Neural cell (in vitro differentiated cells): ENCODE data around the gene PODXL2. TPM values are rescaled to one million over a fixed set of nuclear protein-coding genes. Genes with fewer than 3 reads are reported as not detected.

Experiments
- H2AFZ ChIP-seq: fragments of 200-600, 300-800 bp; sonication (generic), shearing (Covaris generic); 2 replicates; pipeline ENCODE4 v1.6.0; 2014; ENCODE audit warnings: low read depth, mild to moderate bottlenecking, antibody characterized with exemption, low read length, moderate library complexity
- H3F3A ChIP-seq: fragments of 200-600 bp; shearing (Covaris generic); 2 replicates; pipeline ENCODE4 v1.6.1; 2016; ENCODE audit warnings: mild to moderate bottlenecking, moderate library complexity, mixed read lengths, antibody characterized with exemption, low read length; ENCODE audit not compliant: insufficient read depth, poor library complexity, severe bottlenecking
- H3K27ac ChIP-seq: fragments of 200-600, 300-800 bp; sonication (generic), shearing (Covaris generic); 2 replicates; pipeline ENCODE4 v1.5.1; 2014; ENCODE audit warnings: mild to moderate bottlenecking, low read length, moderate library complexity
- H3K27me3 ChIP-seq: fragments of 300-800, 200-600 bp; sonication (generic), shearing (Covaris generic); 2 replicates; pipeline ENCODE4 v1.6.0; 2014; ENCODE audit warnings: mild to moderate bottlenecking, low read depth, low read length, moderate library complexity; ENCODE audit not compliant: insufficient read depth
- H3K36me3 ChIP-seq: fragments of 300-800, 200-600 bp; sonication (generic), shearing (Covaris generic); 2 replicates; pipeline ENCODE4 v1.5.1; 2014; ENCODE audit warnings: mild to moderate bottlenecking, antibody characterized with exemption, low read length, moderate library complexity; ENCODE audit not compliant: insufficient read depth
- H3K4me2 ChIP-seq: fragments of 300-800, 200-600 bp; sonication (generic), shearing (Covaris generic); 2 replicates; pipeline ENCODE4 v1.6.0; 2014; ENCODE audit warnings: mild to moderate bottlenecking, low read length
- H3K4me3 ChIP-seq: fragments of 300-800, 200-600 bp; sonication (generic), shearing (Covaris generic); 2 replicates; pipeline ENCODE4 v1.5.1; 2014; ENCODE audit warnings: mild to moderate bottlenecking, low read length, moderate library complexity
- H3K79me2 ChIP-seq: fragments of 200-600 bp; shearing (Covaris generic); replicated peaks from 2 replicates; pipeline ENCODE4 v1.6.0; 2014; ENCODE audit warnings: mild to moderate bottlenecking, low read length, moderate library complexity; ENCODE audit not compliant: insufficient read depth
- H3K9ac ChIP-seq: fragments of 300-800, 200-600 bp; sonication (generic), shearing (Covaris generic); 2 replicates; pipeline ENCODE4 v1.6.1; 2016; ENCODE audit warnings: mild to moderate bottlenecking, low read length, mixed read lengths
- H3K9me2 ChIP-seq: fragments of 200-600 bp; shearing (Covaris generic); 2 replicates; pipeline ENCODE4 v1.6.1; 2016; ENCODE audit warnings: mild to moderate bottlenecking, low read length, mixed read lengths; ENCODE audit not compliant: insufficient read depth
- H3K9me3 ChIP-seq: fragments of 200-600, 300-800 bp; sonication (generic), shearing (Covaris generic); 2 replicates; pipeline ENCODE4 v1.6.1; 2016; ENCODE audit warnings: mild to moderate bottlenecking, mixed run types, low read length, moderate library complexity, mixed read lengths
- H4K20me1 ChIP-seq: fragments of 200-600 bp; shearing (Covaris generic); 2 replicates; pipeline ENCODE4 v1.6.1; 2016; ENCODE audit warnings: mild to moderate bottlenecking, mixed run types; ENCODE audit not compliant: insufficient read depth
- EP300 ChIP-seq: fragments of 450-650 bp; conservative IDR thresholded peaks from 2 replicates; pipeline ENCODE4 v1.6.1; 2014; ENCODE audit warnings: antibody characterized with exemption, mild to moderate bottlenecking, moderate library complexity; ENCODE audit not compliant: poor library complexity, severe bottlenecking
- EZH2 ChIP-seq: fragments of 200-600, 300-800 bp; shearing (Covaris generic), sonication (generic); IDR thresholded peaks from 2 replicates; pipeline ENCODE4 v1.6.1; 2014; ENCODE audit warnings: antibody characterized with exemption, low read length, borderline replicate concordance, mild to moderate bottlenecking; ENCODE audit not compliant: insufficient read depth, poor library complexity, severe bottlenecking
- MXI1 ChIP-seq: fragments of 450-650 bp; conservative IDR thresholded peaks from 2 replicates; pipeline ENCODE4 v1.6.1; 2014; ENCODE audit warnings: antibody characterized with exemption, mild to moderate bottlenecking; ENCODE audit not compliant: poor library complexity, severe bottlenecking
- POLR2AphosphoS5 ChIP-seq: IDR thresholded peaks from 2 replicates; pipeline ENCODE4 v1.6.1; 2012
- RAD21 ChIP-seq: fragments of 450-650 bp; conservative IDR thresholded peaks from 2 replicates; pipeline ENCODE4 v1.6.1; 2014; ENCODE audit warnings: antibody characterized with exemption, mild to moderate bottlenecking, moderate library complexity
- SMC3 ChIP-seq: fragments of 450-650 bp; conservative IDR thresholded peaks from 2 replicates; pipeline ENCODE4 v1.6.1; 2014; ENCODE audit warnings: antibody characterized with exemption, mild to moderate bottlenecking, moderate library complexity; ENCODE audit not compliant: poor library complexity
- TAF1 ChIP-seq: IDR thresholded peaks from 2 replicates; pipeline ENCODE4 v1.6.1; 2012; ENCODE audit warnings: low read depth
- polyA plus RNA-seq: library from polyadenylated mRNA; depleted of rRNA; stranded (reverse); fragments of >200 nt; gene quantifications from 2 replicates; pipeline ENCODE4 v1.2.3, GENCODE V29; 2014
- TF ChIP-seq, protein P1 (sequence below): fragments of 450-650 bp; IDR thresholded peaks from 2 replicates; pipeline ENCODE4 v1.5.1; 2014; ENCODE audit warnings: antibody characterized with exemption, mild to moderate bottlenecking, moderate library complexity; ENCODE audit not compliant: poor library complexity, severe bottlenecking
- TF ChIP-seq, protein P2 (sequence below): IDR thresholded peaks from 2 replicates; pipeline ENCODE4 v1.6.1; 2012; ENCODE audit warnings: borderline replicate concordance

The PODXL2 gene
- polyA plus RNA-seq, 1 donor from 2014 or later: 266 TPM

DNA sequence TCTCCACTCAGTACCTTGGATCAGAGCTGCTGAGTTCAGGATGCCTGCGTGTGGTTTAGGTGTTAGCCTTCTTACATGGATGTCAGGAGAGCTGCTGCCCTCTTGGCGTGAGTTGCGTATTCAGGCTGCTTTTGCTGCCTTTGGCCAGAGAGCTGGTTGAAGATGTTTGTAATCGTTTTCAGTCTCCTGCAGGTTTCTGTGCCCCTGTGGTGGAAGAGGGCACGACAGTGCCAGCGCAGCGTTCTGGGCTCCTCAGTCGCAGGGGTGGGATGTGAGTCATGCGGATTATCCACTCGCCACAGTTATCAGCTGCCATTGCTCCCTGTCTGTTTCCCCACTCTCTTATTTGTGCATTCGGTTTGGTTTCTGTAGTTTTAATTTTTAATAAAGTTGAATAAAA, 7.0 kb upstream of the PODXL2 start:
- Histone ChIP-seq H3K4me3 (no peak overlapping the region), H3K27me3 (no peaks in the 10 kb centered on the region), H3K4me2 (no peak overlapping the region), H3K36me3 (no peaks in the 10 kb centered on the region), H3K79me2 (no peaks in the 10 kb centered on the region), H4K20me1 (no peaks in the 10 kb centered on the region), H2AFZ (no peak overlapping the region), H3F3A (no peaks in the 10 kb centered on the region), H3K9ac (no peak overlapping the region), H3K9me3 (no peaks in the 10 kb centered on the region), H3K27ac (no peak overlapping the region), H3K9me2 (no peaks in the 10 kb centered on the region)
- TF ChIP-seq, protein P1, sequence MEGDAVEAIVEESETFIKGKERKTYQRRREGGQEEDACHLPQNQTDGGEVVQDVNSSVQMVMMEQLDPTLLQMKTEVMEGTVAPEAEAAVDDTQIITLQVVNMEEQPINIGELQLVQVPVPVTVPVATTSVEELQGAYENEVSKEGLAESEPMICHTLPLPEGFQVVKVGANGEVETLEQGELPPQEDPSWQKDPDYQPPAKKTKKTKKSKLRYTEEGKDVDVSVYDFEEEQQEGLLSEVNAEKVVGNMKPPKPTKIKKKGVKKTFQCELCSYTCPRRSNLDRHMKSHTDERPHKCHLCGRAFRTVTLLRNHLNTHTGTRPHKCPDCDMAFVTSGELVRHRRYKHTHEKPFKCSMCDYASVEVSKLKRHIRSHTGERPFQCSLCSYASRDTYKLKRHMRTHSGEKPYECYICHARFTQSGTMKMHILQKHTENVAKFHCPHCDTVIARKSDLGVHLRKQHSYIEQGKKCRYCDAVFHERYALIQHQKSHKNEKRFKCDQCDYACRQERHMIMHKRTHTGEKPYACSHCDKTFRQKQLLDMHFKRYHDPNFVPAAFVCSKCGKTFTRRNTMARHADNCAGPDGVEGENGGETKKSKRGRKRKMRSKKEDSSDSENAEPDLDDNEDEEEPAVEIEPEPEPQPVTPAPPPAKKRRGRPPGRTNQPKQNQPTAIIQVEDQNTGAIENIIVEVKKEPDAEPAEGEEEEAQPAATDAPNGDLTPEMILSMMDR: no peak
- no peak for TF ChIP-seq EZH2
- TF ChIP-seq SMC3: no peak
- no peak for TF ChIP-seq EP300
- no peak for TF ChIP-seq RAD21
- no peak for TF ChIP-seq TAF1
- TF ChIP-seq MXI1: no peak
- no peak for TF ChIP-seq POLR2AphosphoS5
- TF ChIP-seq, protein P2, sequence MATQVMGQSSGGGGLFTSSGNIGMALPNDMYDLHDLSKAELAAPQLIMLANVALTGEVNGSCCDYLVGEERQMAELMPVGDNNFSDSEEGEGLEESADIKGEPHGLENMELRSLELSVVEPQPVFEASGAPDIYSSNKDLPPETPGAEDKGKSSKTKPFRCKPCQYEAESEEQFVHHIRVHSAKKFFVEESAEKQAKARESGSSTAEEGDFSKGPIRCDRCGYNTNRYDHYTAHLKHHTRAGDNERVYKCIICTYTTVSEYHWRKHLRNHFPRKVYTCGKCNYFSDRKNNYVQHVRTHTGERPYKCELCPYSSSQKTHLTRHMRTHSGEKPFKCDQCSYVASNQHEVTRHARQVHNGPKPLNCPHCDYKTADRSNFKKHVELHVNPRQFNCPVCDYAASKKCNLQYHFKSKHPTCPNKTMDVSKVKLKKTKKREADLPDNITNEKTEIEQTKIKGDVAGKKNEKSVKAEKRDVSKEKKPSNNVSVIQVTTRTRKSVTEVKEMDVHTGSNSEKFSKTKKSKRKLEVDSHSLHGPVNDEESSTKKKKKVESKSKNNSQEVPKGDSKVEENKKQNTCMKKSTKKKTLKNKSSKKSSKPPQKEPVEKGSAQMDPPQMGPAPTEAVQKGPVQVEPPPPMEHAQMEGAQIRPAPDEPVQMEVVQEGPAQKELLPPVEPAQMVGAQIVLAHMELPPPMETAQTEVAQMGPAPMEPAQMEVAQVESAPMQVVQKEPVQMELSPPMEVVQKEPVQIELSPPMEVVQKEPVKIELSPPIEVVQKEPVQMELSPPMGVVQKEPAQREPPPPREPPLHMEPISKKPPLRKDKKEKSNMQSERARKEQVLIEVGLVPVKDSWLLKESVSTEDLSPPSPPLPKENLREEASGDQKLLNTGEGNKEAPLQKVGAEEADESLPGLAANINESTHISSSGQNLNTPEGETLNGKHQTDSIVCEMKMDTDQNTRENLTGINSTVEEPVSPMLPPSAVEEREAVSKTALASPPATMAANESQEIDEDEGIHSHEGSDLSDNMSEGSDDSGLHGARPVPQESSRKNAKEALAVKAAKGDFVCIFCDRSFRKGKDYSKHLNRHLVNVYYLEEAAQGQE: no peak

DNA sequence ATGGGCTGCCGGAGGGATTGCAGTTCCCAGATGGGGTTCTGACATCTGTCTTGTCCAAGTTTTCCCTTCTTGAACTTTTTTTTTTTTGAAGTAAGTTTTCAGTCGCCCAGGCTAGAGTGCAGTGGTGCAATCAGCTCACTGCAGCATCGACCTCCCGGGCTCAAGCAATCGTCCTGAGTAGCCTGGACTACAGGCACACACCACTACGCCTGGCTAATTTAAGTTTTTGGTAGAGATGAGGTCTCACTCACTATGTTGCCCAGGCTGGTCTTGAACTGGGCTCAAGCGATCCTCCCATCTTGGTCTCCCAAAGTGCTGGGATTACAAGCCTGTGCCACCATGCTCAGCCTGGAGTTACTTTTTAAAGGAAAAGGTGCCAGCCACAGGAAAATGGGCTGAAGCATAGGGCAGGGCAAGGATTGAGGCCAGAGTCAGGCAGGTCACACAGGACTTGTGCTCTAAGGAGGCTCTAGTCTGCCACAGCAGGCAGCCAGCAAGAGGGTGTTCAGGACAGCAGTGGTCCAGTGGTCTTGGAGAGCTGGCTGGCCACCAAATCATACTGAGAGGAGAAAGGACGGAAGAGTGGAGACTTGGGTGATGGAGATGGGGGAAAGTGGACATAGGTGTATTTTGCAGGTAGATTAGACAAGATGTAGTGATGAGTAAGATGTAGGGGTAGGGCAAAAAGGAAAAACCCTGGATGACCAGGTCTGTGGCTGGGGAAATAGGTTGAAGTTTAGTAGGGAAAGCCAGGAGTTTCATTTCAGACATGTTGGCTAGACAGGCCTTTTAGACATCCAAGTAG, 6.0 kb upstream of the PODXL2 start:
- no peaks in the 10 kb centered on the region for H3K9me2 ChIP-seq
- no peak overlapping the region for H2AFZ ChIP-seq
- no peaks in the 10 kb centered on the region for H3K9me3 ChIP-seq
- H3F3A ChIP-seq: no peaks in the 10 kb centered on the region
- H3K79me2 ChIP-seq: no peaks in the 10 kb centered on the region
- no peaks in the 10 kb centered on the region for H3K27me3 ChIP-seq
- no peak overlapping the region for H3K9ac ChIP-seq
- TF ChIP-seq, protein P1: no peak
- no peak for TF ChIP-seq TAF1
- no peak for TF ChIP-seq POLR2AphosphoS5
- TF ChIP-seq EP300: no peak
- H3K27ac ChIP-seq: no peak overlapping the region
- H4K20me1 ChIP-seq: no peaks in the 10 kb centered on the region
- no peaks in the 10 kb centered on the region for H3K36me3 ChIP-seq
- H3K4me3 ChIP-seq: no peak overlapping the region
- H3K4me2 ChIP-seq: no peak overlapping the region
